Measurements from ENCODE around the gene PRKCZ. TPM values are rescaled to one million over a fixed set of nuclear protein-coding genes. Genes with fewer than 3 reads are reported as not detected.

PRKCZ gene
- total and polyA plus RNA-seq, 11 donors, result 12.5 to 20.7 (median 16.5) TPM

GRCh38 chr1:2133039-2133878 is 83.0 kb downstream of the PRKCZ start:
- Histone ChIP-seq H3K4me1 (peaks cover 2 to 36% (median 26%) of the 10 kb centered on the region in 12 donors), H3K9me3 (no peaks in the 10 kb centered on the region), H3K4me3 (peak overlapping the region in 11 of 12 donors; percentile 25 to 60 (median 54)), H3K27me3 (no peaks in the 10 kb centered on the region), H3K36me3 (no peaks in the 10 kb centered on the region), H3K27ac (peak overlapping the region; percentile 63 to 97 (median 92))
- DNase-seq, result peak; percentile 98 to 99 (median 99)
- WGBS, 4 donors, result 6 to 9% (median 8%) methylated on average over 43 to 63 of the region's 63 CpGs
- ATAC-seq, result peak; percentile 87 to 93 (median 92)
- TF ChIP-seq POLR2A (IDR thresholded peaks at IDR 0.05), result peak in 1 of 2 donors; percentile 67
- TF ChIP-seq CTCF (IDR thresholded peaks at IDR 0.05), result peak in 1 of 12 donors; percentile 10
- intact Hi-C loops (cut with DNase I), result loop anchor here in 5 of 10 donors (2.0 to 5.0 kb wide), 5 partner anchors 39 to 259 kb away; partner anchors contain the start of genes MORN1 (in 1 of the 5) and RER1 (in 1 of the 5)

- DNase-seq, result peak in 2 of 5 donors; percentile 40 to 74
Observed at GRCh38 chr1:2133879-2134215, 83.6 kb downstream of the PRKCZ start.

GRCh38 chr1:2134266-2134620 is 84.0 kb downstream of the PRKCZ start:
- peak in 1 of 5 donors; percentile 14 for DNase-seq
- 88 to 93% (median 91%) methylated on average over 9 of the region's 9 CpGs for WGBS, 4 donors
- intact Hi-C loops (cut with DNase I), result loop anchor here in 5 of 10 donors (2.0 to 5.0 kb wide), 4 partner anchors 38 to 258 kb away; partner anchors contain the start of genes MORN1 (in 1 of the 5) and RER1 (in 1 of the 5)
- H3K36me3 ChIP-seq, result no peaks in the 10 kb centered on the region
- H3K27me3 ChIP-seq, result no peaks in the 10 kb centered on the region
- TF ChIP-seq CTCF (IDR thresholded peaks at IDR 0.05) (no peak), POLR2A (IDR thresholded peaks at IDR 0.05) (no peak)
- no peak for ATAC-seq
- H3K27ac ChIP-seq, result peak overlapping the region in 11 of 12 donors; percentile 63 to 97 (median 92)
- no peak overlapping the region for H3K4me3 ChIP-seq
- peaks cover 2 to 36% (median 26%) of the 10 kb centered on the region in 12 donors for H3K4me1 ChIP-seq
- no peaks in the 10 kb centered on the region for H3K9me3 ChIP-seq

More at GRCh38 chr1:2133879-2134215, 83.6 kb downstream of the PRKCZ start:
- WGBS, 4 donors, result 81 to 90% (median 82%) methylated on average over 13 to 17 of the region's 17 CpGs
- Histone ChIP-seq H3K27ac (peak overlapping the region; percentile 63 to 97 (median 92)), H3K4me3 (peak overlapping the region in 10 of 12 donors; percentile 25 to 60 (median 54)), H3K27me3 (no peaks in the 10 kb centered on the region), H3K4me1 (peaks cover 2 to 36% (median 26%) of the 10 kb centered on the region in 12 donors), H3K9me3 (no peaks in the 10 kb centered on the region), H3K36me3 (no peaks in the 10 kb centered on the region)
- no peak for TF ChIP-seq CTCF (IDR thresholded peaks at IDR 0.05)
- TF ChIP-seq POLR2A (IDR thresholded peaks at IDR 0.05), result peak in 1 of 2 donors; percentile 1
- ATAC-seq, result no peak
- intact Hi-C loops (cut with DNase I), result loop anchor here in 6 of 10 donors (2.0 to 5.0 kb wide), 5 partner anchors 38 to 258 kb away; partner anchors contain the start of genes MORN1 (in 1 of the 6) and RER1 (in 1 of the 6)

Measured in heart left ventricle (tissue), 16 donors.